ENCODE results near the gene RREB1.

The RREB1 gene

DNA sequence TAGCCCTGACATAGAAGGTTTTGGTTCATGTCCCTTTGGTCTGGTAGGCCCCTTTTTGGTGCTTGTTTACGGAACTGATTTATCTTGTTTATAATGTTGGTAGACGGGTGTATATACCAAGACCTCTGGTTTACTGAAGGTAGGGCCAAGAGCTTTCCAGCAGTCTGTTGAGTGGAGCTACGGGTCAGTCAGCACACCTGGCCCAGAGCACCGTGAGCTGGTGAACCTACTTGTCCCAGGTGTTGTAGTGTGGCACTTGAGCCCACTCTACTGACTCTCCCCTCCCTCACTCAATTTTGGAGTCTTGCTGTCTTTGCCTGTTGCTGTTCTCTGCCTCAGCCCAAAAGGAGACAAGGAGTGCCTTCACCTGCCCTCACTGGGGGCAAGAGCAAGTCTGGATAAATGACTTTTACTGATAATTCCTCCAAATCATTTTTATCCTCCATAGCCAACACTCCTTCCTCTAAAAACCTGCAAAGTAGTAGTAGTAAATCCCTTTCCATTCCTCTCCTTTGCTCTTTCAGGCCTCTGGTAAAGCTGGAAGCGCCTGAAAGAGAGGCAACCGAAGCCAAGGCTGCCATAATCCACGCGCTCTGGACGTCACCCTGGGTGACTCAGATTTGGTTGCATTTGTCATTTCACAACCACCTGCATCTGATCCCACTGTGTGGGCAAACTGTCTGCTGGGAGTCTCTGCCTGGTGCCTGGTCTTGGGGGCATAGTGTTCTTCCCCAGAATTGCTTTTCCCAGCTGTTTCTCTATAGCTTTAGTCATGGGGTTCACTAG, 22.2 kb downstream of the RREB1 start:
- no peak for DNase-seq
- H3K4me3 ChIP-seq (ENCODE audit: low read depth, low read length) = no peak overlapping the region
- TF ChIP-seq, protein P1, sequence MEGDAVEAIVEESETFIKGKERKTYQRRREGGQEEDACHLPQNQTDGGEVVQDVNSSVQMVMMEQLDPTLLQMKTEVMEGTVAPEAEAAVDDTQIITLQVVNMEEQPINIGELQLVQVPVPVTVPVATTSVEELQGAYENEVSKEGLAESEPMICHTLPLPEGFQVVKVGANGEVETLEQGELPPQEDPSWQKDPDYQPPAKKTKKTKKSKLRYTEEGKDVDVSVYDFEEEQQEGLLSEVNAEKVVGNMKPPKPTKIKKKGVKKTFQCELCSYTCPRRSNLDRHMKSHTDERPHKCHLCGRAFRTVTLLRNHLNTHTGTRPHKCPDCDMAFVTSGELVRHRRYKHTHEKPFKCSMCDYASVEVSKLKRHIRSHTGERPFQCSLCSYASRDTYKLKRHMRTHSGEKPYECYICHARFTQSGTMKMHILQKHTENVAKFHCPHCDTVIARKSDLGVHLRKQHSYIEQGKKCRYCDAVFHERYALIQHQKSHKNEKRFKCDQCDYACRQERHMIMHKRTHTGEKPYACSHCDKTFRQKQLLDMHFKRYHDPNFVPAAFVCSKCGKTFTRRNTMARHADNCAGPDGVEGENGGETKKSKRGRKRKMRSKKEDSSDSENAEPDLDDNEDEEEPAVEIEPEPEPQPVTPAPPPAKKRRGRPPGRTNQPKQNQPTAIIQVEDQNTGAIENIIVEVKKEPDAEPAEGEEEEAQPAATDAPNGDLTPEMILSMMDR (IDR thresholded peaks at IDR 0.05; ENCODE audit: low read depth, low read length) = no peak
- H3K4me1 ChIP-seq = no peaks in the 10 kb centered on the region
- H3K36me3 ChIP-seq = no peaks in the 10 kb centered on the region
- no peaks in the 10 kb centered on the region for H3K9me3 ChIP-seq
- no peaks in the 10 kb centered on the region; the same call in 1 of the 2 replicates for H3K27me3 ChIP-seq

DNA sequence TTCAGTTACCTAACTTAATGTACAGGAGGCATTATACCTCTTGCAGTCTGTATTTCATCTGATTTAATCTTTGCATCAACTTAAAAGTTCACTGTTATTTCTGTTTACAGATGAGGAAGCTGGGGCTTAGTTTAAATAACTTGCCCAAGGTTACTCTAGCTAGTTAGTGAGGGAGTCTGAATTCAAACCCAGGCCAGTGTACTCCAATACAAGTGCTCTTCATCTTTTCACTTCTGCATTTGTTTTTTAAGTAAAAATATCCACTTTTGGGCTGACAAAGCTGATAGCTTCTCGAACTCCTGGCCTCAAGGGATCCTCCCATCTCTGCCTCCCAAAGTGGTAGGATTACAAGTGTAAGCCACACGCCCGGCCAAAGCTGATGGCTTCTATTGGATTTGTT, 23.6 kb downstream of the RREB1 start:
- no peak for DNase-seq
- no peaks in the 10 kb centered on the region for H3K4me1 ChIP-seq

GRCh38 chr6:7132398-7133035, 24.8 kb downstream of the RREB1 start:
- no peak for DNase-seq
- Histone ChIP-seq H3K4me3 (ENCODE audit: low read depth, low read length) (no peak overlapping the region), H3K36me3 (no peaks in the 10 kb centered on the region), H3K4me1 (no peaks in the 10 kb centered on the region), H3K27me3 (no peaks in the 10 kb centered on the region; the same call in 1 of the 2 replicates), H3K9me3 (no peaks in the 10 kb centered on the region)
- TF ChIP-seq, protein P1 (IDR thresholded peaks at IDR 0.05; ENCODE audit: low read depth, low read length) = no peak

More for the DNA sequence above, 23.6 kb downstream of the RREB1 start:
- Histone ChIP-seq H3K27me3 (no peaks in the 10 kb centered on the region; the same call in 1 of the 2 replicates), H3K4me3 (ENCODE audit: low read depth, low read length) (no peak overlapping the region), H3K36me3 (no peaks in the 10 kb centered on the region), H3K9me3 (no peaks in the 10 kb centered on the region)
- TF ChIP-seq, protein P1 (IDR thresholded peaks at IDR 0.05; ENCODE audit: low read depth, low read length) = no peak

DNA sequence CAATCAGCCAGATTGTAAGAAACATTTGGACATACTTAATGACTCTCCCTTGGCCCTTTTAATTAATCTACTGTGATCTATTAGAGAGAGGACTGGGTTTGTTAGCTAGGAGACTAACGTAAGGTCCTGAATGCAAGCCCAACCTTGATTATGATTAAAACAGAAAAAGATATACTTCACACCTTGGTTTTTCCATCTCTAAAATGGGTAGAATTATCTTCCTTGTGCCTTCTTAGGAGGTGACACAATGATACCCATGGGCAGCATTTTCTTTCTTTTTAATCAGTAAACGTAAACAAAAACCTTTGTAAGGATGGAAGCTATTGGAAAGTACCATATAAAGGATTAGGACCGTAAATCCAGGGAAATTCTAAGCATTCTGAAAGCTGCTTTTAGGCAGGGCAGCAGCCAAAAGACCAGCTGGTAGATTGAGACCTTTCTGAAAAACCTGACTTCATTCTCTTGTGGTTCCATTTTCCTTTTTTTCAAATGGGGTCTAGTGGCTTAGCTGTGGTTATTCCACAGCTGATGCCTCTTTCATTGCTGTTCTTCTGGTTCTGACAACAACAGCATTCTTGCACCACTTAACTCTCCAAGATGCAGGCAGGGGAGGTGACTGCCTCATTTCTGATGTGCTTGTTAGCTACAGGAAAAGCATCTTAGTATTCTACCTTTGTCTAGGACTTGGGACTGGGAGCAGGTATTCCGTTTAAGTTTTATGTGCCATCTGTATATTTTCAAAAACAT, 27.4 kb downstream of the RREB1 start:
- TF ChIP-seq, protein P1 (IDR thresholded peaks at IDR 0.05; ENCODE audit: low read depth, low read length) = no peak
- no peaks in the 10 kb centered on the region for H3K36me3 ChIP-seq
- no peak overlapping the region for H3K4me3 ChIP-seq (ENCODE audit: low read depth, low read length)
- H3K9me3 ChIP-seq = no peaks in the 10 kb centered on the region
- no peaks in the 10 kb centered on the region; the same call in 1 of the 2 replicates for H3K27me3 ChIP-seq
- no peak for DNase-seq
- 0 out of 2 replicates have a peak, but pooled peaks cover 4% of the 10 kb centered on the region for H3K4me1 ChIP-seq

GRCh38 chr6:7135755-7136154, 28.0 kb downstream of the RREB1 start:
- no peak for DNase-seq
- no peaks in the 10 kb centered on the region for H3K36me3 ChIP-seq
- H3K27me3 ChIP-seq = no peaks in the 10 kb centered on the region; the same call in 1 of the 2 replicates
- H3K4me1 ChIP-seq = peaks cover 7% of the 10 kb centered on the region; the same call in 1 of the 2 replicates
- H3K4me3 ChIP-seq (ENCODE audit: low read depth, low read length) = no peak overlapping the region
- TF ChIP-seq, protein P1 (IDR thresholded peaks at IDR 0.05; ENCODE audit: low read depth, low read length) = no peak
- H3K9me3 ChIP-seq = no peaks in the 10 kb centered on the region
